Activated CD4-positive, alpha-beta T cell treated with anti-CD3 and anti-CD28 coated beads, Interleukin-2, amount 50 U/mL, for 4 hours (primary cell): ENCODE measurements around the gene OR2A2.
"Not testable (repeated sequence)": the region's sequence is repeated elsewhere in the genome, so short reads cannot be mapped to it uniquely, and the experiment has no call there.

Experiments used
- DNase-seq, 2 experiments: peaks; one replicate each; pipeline ENCODE4 v3.0.0-alpha.2; 2020

The OR2A2 gene, protein sequence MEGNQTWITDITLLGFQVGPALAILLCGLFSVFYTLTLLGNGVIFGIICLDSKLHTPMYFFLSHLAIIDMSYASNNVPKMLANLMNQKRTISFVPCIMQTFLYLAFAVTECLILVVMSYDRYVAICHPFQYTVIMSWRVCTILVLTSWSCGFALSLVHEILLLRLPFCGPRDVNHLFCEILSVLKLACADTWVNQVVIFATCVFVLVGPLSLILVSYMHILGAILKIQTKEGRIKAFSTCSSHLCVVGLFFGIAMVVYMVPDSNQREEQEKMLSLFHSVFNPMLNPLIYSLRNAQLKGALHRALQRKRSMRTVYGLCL

DNA sequence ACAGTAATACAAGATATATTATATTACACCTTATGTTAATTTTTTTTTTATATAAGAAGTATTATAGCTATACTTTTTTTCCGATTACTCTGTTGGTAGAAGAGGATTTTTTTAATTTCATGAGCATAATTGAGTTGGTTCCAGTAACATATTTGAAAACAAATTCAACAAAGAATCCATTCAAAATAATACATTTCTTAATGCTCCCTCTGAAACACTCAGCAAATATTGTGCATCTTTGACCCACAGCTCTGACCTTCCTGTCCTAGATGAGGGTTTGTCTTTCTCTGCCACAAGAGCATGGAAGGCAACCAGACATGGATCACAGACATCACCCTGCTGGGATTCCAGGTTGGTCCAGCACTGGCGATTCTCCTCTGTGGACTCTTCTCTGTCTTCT lies at the start of gene OR2A2:
TSS of gene OR2A2 (plus strand) at position 301 of the 400 bp plus-strand sequence. CDS start at position 301, 0 bp downstream.
- no peak for DNase-seq

DNA sequence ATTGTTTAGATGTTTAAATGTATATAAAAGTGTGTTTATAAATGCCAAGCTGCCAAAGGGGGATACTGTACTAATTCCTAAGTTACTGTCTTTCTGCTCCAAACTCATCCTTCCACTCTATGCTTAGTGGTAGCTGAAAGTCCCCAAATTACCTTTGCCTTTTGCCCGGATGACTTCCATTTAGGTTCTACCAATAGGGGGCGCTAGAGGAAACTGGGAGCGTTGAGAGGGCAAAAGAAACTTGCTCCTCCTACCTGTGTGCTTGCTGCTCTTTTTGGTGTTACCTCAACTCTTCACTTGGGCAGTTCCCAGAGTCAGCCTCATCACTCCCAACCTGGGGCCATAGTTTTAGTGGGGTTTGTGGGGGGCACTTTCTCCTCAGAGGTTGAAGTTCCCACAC lies 45.7 kb upstream of the OR2A2 start:
- no peak for DNase-seq

DNA sequence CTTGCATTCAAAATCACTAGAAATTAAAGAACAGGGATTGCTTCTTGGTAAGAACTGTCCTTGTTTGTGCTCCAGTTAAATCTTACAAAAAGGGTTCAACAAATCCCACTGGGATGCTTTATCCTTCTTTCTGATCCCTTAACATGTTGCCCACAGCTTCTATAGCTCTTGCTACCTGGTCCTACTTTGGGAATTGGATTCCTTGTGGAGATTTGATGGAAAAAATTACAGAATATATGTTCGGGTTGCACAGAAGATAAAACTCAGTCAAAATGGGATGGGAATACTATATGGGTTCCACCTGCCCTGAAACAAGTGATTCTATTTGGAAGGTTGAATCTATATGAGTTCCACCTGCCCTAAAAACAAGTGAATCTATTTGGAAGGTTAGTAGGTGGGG lies 39.9 kb upstream of the OR2A2 start, which contains the start of gene OR2A25:
TSS of gene OR2A25 (plus strand) at position 301 of the 400 bp plus-strand sequence. CDS start 4,409 bp downstream, outside the sequence.
- no peak for DNase-seq

DNA sequence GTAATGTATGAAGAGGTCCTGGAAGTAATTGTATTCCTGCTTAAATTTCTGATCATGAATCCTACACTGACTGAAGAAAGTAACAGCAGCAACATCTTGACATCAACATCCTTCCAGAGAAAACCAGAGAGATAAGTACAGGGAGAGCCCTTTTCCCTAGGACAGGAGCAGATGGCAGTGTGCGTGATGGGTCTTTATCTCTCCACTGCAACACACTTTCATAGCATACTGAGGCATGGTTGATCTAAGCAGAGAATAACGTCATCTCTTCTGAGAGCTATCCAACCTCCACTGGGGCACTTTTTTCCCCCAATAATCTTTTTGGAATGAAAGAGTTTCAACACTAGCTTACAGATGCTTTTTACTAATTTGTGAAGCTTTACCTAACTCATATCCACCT lies 39.4 kb upstream of the OR2A2 start:
- DNase-seq: no peak

DNA sequence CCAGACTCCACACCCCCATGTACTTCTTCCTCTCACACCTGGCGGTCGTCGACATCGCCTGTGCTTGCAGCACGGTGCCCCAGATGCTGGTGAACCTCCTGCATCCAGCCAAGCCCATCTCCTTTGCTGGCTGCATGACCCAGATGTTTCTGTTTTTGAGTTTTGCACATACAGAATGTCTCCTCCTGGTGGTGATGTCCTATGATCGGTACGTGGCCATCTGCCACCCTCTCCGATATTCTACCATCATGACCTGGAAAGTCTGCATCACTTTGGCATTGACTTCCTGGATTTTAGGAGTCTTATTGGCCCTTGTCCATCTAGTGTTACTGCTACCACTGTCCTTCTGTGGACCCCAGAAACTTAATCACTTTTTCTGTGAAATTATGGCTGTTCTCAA lies 35.0 kb upstream of the OR2A2 start:
- DNase-seq: no peak

DNA sequence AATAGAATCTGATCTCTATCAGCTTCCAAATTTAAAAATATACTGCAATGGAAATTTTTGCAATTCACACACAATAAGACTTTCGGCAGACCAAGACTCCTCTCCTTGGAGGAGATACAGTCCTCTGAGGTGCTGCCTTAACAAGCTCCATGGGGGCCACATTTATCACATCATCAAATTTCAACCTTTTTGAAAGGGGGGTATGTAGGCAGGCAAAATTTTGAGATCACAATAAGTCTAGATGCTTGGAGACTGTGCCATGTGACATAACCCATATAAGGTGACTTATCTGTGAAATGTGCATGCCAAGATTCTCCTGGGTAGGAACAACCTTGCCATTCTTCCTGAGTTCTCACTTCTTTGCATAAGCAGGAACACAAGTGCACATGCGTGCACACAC lies 23.4 kb upstream of the OR2A2 start, which contains the start of gene OR2A12:
TSS of gene OR2A12 (plus strand) at position 301 of the 400 bp plus-strand sequence. CDS start 8,830 bp downstream, outside the sequence.
- DNase-seq: no peak

DNA sequence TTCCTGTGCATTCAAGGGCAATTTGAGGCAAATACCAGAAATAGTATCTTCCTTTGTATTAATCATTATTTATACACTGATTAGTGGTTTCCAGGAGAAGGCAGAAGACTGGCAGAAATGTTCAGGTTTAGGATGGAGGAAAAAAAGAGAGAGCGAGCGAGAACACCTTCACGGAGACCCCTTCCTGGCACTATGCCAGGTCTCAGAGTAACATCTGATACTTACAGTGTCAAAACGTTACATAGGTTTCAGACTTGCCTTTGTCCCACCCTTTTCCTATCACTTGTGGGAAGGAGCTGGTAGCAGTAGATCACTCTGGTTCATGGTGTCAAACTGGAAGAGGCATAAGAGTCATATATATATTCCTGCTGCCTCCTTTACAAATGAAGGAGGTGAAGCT lies 22.7 kb upstream of the OR2A2 start:
- no peak for DNase-seq

DNA sequence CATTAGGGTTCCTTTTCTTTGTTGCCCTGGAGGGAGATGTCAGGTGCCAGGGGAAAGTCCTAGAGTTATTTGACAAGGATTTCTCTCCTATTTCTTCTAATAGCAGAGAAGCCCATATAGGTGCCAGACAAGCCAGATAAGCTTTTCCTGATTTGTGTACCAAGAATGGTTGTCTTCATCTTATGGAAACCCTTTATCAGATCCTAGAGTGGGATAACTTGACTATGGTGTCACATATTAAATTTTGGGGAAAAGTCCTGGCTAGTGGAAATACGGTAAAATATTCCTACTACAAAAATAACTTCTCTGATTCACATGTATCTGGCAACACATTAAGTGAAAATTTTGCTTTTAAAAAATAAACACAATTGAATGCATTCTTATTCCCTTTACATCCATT lies 22.2 kb upstream of the OR2A2 start:
- DNase-seq: no peak

DNA sequence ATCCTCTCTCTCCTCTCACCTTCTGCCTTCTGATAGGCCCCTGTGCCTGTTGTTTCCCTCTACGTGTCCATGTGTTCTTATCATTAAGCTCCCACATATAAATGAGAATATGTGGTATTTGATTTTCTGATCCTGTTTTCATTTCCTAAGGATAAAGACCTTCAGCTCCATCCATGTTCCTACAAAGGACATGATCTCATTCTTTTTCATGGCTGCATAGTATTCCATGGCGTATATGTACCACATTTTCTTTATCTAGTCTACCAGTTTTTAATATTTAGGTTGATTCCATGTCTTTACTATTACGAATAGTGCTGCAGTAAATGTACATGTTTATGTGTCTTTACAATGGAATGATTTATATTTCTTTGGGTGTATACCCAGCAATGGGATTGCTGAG lies 18.7 kb upstream of the OR2A2 start:
- DNase-seq: no peak

DNA sequence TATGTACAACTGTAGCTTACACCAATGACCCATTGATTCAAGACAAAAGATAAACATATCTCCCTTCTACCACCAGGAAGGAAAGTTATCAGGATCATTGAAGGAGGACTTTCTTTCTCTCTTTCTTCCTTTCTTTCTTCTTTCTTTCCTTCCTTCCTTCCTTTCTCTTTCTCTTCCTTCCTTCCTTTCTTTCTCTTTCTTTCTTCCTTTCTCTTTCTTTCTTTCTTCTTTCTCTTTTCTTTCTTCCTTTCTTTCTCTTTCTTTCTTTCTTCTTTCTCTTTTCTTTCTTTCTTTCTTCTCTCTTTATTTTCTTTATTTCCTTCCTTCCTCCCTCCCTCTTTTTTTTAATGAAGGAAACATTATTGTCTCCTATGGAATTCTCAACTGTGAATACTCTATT lies 10.6 kb upstream of the OR2A2 start:
- DNase-seq: no peak

DNA sequence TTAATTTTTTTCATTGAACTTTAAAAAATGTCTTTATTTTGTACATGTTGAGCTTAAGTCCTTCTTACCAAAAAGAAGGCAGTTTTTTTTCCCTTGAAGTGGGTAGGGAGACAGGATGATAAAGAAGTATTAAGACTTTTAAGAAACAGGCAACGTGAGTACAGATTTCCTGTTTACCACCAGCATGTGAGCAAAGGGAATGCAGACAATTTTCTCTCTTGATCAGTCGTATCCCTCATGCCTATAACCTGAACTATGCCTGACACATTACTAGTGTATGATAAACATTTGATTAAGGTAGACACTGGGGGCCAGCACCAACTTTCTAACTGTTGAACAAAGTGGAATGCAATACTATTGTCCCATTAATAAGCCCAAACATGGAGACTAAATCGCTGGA lies 8.8 kb upstream of the OR2A2 start:
- DNase-seq: no peak

DNA sequence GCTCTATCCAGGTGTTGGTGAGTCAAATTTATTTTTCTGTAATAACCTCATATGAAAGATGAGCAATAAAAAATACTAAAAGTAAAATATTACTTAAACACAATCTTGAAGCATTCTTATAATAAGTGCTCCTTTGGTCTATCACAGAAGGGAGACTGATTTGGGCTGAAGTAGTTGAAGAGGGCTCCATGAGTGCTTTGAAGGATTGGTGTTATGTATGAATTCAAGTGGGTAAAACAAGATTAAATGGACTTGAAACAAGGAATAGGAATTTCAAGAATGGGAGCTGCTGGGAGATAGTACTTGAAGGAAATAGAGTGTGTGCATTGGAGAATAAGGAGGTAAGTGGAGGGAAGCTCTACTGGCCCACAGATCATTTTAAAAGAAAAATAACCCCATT lies 7.3 kb upstream of the OR2A2 start:
- DNase-seq: no peak

DNA sequence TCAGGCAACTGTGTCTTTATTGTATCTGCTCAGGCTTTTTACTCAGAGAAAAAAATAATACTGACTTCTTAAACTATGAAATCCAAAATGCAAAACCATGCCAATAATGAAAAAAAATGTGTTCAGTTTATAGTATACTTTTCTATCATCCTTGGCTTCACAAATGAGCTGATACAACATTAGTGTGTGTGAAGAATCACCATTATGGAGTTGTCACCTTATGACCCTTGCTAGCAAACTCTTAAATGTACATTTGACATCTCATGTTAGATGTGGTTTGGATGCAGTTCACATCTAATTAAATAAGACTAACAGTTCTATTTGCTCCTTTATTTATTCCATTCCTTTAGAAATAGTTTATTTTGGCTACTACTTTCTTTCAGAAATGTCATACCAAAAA lies 4.2 kb upstream of the OR2A2 start:
- DNase-seq: no peak

DNA sequence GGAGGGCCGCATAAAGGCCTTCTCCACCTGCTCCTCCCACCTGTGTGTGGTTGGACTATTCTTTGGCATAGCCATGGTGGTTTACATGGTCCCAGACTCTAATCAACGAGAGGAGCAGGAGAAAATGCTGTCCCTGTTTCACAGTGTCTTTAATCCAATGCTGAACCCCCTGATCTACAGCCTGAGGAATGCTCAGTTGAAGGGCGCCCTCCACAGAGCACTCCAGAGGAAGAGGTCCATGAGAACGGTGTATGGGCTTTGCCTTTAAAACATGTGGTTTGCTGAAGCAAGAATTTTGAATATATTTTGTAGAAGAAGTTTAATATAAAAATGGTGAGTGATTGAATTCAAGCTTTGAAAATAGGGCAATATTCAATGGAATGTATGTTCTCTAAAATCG lies 889 bp downstream of the OR2A2 start:
- no peak for DNase-seq

DNA sequence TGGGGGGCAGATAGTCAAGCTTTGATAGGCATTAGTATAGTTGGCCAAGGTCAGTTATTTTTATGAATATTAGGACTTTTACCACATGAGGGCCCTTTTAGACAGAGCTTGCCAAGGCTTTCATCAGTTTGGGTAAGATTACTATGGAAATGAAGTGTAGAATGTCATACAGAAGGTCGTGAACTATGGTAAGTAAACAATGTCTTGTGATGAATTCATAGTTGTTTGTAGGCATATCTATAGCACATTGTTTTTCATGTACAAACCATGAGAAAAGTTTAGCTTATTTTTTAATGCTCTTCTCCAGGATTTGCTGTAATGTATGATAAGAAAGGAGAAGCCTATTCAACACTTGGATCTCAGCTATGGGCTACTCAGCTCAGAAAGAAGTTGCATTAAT lies 4.3 kb downstream of the OR2A2 start:
- DNase-seq: no peak

DNA sequence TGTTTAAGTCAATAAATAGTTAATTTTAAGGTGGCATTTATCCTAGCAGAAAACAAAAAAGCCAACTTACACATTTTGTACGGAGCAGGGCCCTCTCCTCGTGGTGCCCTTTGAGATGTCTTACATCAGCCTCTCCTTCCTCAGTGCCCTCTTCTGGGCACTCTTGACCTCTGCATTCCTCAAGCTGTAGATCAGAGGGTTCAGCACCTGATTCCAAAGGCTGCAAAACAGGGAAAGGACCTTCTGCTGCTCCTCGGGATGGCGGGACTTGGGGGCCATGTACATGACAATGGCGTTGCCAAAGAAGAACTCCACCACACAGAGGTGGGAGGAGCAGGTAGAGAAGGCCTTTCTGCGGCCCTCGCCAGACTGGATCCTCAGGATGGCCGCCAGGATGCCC lies 9.0 kb downstream of the OR2A2 start:
- no peak for DNase-seq

DNA sequence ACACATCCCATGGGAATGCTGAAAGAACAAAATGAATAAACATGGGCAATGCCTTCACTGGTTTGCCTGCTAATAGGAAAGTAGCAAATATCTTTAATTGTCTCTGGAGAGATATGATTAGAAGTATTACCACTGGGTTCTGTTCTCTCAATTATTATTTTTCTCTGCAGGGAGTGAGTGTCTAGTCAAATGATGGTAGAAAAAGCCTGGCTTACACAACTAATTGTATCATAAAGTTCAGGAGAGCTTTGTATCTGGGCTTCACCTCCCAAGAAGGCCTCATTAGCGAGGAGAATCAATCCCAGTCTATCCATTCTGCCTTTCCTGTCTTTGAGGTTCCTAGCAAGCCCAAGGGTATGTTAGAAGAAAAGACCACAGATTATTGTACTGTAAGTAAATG lies 13.5 kb downstream of the OR2A2 start, which contains the start of gene OR2A14:
TSS of gene OR2A14 (plus strand) at position 301 of the 400 bp plus-strand sequence. CDS start 5,937 bp downstream, outside the sequence.
- DNase-seq: no peak

DNA sequence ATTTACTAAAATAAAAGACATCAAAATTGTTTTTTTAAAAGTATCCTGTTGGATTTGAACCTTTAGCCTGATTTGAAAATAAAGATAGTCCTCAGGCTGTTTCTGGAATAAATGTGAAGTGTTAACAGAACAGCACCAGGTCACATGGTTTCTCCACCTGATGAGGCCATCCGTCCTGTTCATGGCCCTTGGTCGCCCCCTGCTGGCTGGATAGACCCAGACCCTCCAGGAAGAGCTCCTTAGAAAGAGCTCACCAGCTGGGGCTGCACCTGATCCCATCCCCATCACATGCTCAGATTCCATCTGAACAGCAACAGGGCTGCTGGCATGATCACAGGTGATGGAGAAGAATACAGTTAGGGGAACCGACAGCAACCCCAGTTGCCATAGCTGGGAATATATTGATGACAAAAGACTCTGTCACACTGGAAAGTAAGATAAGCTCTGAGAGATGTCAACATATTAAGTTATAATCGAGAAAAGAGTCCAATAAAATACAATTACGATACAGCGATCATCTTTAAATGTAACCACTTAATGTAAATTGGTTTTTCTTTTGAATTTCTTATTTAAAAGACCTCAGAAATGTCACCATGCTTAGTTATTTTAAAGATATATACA lies 18.4 kb downstream of the OR2A2 start:
- peak; percentile 87 to 90 for DNase-seq

DNA sequence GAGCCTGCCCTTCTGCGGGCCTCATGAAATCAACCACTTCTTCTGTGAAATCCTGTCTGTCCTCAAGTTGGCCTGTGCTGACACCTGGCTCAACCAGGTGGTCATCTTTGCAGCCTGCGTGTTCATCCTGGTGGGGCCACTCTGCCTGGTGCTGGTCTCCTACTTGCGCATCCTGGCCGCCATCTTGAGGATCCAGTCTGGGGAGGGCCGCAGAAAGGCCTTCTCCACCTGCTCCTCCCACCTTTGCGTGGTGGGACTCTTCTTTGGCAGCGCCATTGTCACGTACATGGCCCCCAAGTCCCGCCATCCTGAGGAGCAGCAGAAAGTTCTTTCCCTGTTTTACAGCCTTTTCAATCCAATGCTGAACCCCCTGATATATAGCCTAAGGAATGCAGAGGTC lies 20.2 kb downstream of the OR2A2 start:
- not testable (repeated sequence) for DNase-seq

DNA sequence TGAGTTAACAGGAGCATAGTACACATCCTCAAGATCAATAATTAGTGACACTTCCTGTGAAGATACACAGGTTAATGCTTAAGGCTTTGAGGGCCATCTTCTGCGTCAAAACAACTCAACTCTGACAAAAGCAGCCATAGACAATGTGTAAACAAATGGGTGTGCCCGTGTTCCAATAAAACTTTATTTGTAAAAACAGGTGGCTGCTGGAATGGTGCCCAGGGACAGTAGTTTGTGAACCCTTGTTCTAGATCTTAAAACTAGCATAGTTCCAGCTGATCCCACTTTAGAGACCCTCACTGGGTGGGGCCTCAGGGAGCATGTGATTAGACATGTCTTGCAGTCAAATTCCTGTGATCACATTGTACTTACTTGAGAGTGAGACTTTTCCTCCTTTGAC lies 21.3 kb downstream of the OR2A2 start:
- DNase-seq: no peak

DNA sequence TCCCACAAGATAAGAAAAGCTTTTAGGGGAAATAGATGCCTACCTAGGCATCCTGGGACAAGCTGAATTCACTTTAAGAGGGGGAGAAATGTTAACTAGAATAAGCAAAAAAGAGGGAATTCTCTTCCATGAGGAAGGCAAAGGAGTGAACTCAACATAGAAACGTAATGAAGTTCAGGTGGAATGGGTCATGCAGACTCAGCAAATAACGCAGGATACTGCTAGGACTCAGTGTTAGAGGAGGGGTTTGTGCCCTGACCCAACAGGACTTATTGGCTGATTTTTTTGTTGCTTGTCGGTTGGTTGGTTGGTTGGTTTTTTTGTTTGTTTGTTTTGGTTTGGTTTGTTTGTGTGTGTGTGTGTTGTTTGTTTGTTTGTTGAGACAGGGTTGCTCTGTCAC lies 22.9 kb downstream of the OR2A2 start:
- no peak for DNase-seq

DNA sequence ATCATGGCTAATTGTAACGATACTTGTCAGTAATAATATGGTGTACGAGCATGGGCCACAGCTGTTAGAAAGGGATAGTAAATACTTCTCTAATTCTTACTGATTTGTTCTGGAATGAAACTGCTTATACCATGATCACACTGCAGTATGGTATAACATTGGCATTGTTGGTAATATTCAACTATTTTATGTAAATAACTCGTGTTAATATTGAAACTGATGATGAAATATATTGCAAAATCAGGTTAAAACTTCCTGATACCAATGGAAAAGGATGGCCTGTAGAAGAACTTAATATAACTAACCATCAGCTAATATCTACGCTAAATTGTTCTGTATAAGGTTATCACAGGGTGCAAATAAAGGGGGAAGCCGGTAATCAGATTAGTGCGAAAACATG lies 23.9 kb downstream of the OR2A2 start:
- no peak for DNase-seq

DNA sequence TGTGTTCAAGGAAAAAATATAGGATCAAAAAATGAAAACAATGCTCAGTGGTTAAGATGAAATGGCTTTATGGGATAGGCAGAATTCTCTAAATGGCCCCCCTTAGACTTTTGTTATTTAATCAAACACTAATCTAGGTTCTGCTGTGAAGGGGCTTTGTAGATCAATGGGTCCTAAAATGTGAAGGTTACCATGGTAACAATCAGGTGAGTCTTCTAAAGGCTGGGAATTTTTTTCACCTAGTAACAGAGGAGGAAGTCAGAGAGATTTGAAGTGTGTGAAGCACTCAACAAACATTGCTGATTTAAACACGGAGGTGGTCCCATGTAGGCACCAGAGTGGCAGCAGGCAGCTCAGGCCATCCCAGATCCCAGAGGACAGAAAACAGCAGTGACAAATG lies 24.7 kb downstream of the OR2A2 start:
- DNase-seq: no peak

DNA sequence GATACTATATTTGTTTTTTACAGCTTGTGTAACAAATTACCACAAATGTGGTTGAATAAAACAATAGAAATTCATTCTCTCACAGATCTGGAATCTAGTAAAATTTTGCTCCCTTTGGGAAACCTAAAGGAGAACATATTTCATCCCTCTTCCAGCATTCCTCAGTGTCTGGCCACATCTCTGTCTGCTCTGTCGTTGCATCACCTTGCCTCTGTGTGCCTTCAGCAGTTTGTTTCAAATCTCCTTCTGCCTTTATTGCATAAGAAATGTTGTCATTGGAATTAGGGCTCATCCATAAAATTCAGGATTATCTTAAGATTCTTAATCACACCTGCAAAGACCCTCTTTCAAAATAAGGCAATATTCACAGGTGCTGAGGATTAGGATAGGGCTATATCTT lies 28.1 kb downstream of the OR2A2 start:
- DNase-seq: no peak

DNA sequence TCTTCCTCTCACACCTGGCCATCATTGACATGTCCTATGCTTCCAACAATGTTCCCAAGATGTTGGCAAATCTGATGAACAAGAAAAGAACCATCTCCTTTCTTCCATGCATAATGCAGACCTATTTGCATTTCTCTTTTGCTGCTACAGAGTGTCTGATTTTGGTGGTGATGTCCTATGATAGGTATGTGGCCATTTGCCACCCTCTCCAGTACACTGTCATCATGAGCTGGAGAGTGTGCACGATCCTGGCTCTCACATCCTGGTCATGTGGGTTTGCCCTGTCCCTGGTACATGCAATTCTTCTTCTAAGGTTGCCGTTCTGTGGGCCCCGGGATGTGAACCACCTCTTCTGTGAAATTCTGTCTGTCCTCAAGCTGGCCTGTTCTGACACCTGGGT lies 32.8 kb downstream of the OR2A2 start:
- no peak for DNase-seq
